ENCODE data around the gene GJB2. TPM values are rescaled to one million over a fixed set of nuclear protein-coding genes. Genes with fewer than 3 reads are reported as not detected.

GJB2 gene
- total RNA-seq, 1 donor from 2014 or later: 0.23 TPM

- Mint-ChIP-seq H3K36me3 (ENCODE audit: low read depth, unreplicated experiment) (peaks cover 5% of the 10 kb centered on the region), H3K27ac (ENCODE audit: unreplicated experiment) (no peak overlapping the region), H3K9me3 (ENCODE audit: unreplicated experiment) (no peaks in the 10 kb centered on the region), H3K4me1 (ENCODE audit: unreplicated experiment) (peaks cover 18% of the 10 kb centered on the region), H3K27me3 (ENCODE audit: unreplicated experiment) (peaks cover 9% of the 10 kb centered on the region), H3K4me3 (ENCODE audit: unreplicated experiment) (no peak overlapping the region)
- no peak for DNase-seq (ENCODE audit: low spot score)
- TF ChIP-seq, protein P1, sequence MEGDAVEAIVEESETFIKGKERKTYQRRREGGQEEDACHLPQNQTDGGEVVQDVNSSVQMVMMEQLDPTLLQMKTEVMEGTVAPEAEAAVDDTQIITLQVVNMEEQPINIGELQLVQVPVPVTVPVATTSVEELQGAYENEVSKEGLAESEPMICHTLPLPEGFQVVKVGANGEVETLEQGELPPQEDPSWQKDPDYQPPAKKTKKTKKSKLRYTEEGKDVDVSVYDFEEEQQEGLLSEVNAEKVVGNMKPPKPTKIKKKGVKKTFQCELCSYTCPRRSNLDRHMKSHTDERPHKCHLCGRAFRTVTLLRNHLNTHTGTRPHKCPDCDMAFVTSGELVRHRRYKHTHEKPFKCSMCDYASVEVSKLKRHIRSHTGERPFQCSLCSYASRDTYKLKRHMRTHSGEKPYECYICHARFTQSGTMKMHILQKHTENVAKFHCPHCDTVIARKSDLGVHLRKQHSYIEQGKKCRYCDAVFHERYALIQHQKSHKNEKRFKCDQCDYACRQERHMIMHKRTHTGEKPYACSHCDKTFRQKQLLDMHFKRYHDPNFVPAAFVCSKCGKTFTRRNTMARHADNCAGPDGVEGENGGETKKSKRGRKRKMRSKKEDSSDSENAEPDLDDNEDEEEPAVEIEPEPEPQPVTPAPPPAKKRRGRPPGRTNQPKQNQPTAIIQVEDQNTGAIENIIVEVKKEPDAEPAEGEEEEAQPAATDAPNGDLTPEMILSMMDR (IDR thresholded peaks at IDR 0.05; ENCODE audit: unreplicated experiment): no peak
Measured at GRCh38 chr13:20174656-20175405, 17.9 kb downstream of the GJB2 start.

- Mint-ChIP-seq H3K27me3 (ENCODE audit: unreplicated experiment) (peaks cover 6% of the 10 kb centered on the region), H3K9me3 (ENCODE audit: unreplicated experiment) (no peaks in the 10 kb centered on the region), H3K4me1 (ENCODE audit: unreplicated experiment) (peaks cover 18% of the 10 kb centered on the region), H3K4me3 (ENCODE audit: unreplicated experiment) (no peak overlapping the region), H3K27ac (ENCODE audit: unreplicated experiment) (no peak overlapping the region), H3K36me3 (ENCODE audit: low read depth, unreplicated experiment) (peaks cover 4% of the 10 kb centered on the region)
- TF ChIP-seq, protein P1 (IDR thresholded peaks at IDR 0.05; ENCODE audit: unreplicated experiment): no peak
- no peak for DNase-seq (ENCODE audit: low spot score)
Measured at GRCh38 chr13:20173116-20173746, 19.5 kb downstream of the GJB2 start.

DNA sequence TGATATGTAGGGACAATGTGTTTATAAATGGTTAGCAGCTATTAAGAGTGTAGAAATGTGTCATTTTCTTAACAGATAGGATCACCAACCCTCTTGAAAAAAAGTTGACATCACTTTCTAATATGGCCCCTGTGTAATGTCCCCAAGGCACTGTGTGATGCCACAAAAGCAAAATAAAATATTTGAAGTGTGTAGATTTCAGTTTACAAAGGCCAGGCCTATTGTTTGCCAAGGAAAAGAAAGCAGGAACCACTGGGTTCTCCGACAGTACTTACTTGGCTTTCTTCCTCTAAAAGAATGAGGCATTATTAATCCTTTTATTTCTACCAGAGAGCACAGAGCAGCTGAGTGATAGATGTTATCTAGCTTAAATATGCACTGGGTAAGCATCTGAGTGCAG is 21.4 kb downstream of the GJB2 start:
- Mint-ChIP-seq H3K9me3 (ENCODE audit: unreplicated experiment) (no peaks in the 10 kb centered on the region), H3K27me3 (ENCODE audit: unreplicated experiment) (peaks cover 2% of the 10 kb centered on the region), H3K36me3 (ENCODE audit: low read depth, unreplicated experiment) (no peaks in the 10 kb centered on the region), H3K27ac (ENCODE audit: unreplicated experiment) (no peak overlapping the region), H3K4me1 (ENCODE audit: unreplicated experiment) (peaks cover 14% of the 10 kb centered on the region), H3K4me3 (ENCODE audit: unreplicated experiment) (no peak overlapping the region)
- no peak for DNase-seq (ENCODE audit: low spot score)
- TF ChIP-seq, protein P1 (IDR thresholded peaks at IDR 0.05; ENCODE audit: unreplicated experiment): no peak

GRCh38 chr13:20170921-20171320 is 21.8 kb downstream of the GJB2 start:
- Mint-ChIP-seq H3K27me3 (ENCODE audit: unreplicated experiment) (peaks cover 3% of the 10 kb centered on the region), H3K36me3 (ENCODE audit: low read depth, unreplicated experiment) (no peaks in the 10 kb centered on the region), H3K27ac (ENCODE audit: unreplicated experiment) (no peak overlapping the region), H3K4me1 (ENCODE audit: unreplicated experiment) (peaks cover 11% of the 10 kb centered on the region), H3K4me3 (ENCODE audit: unreplicated experiment) (no peak overlapping the region), H3K9me3 (ENCODE audit: unreplicated experiment) (no peaks in the 10 kb centered on the region)
- no peak for DNase-seq (ENCODE audit: low spot score)
- TF ChIP-seq, protein P1 (IDR thresholded peaks at IDR 0.05; ENCODE audit: unreplicated experiment): no peak

GRCh38 chr13:20168396-20168795 is 24.3 kb downstream of the GJB2 start:
- Mint-ChIP-seq H3K4me1 (ENCODE audit: unreplicated experiment) (peaks cover 3% of the 10 kb centered on the region), H3K4me3 (ENCODE audit: unreplicated experiment) (no peak overlapping the region), H3K27ac (ENCODE audit: unreplicated experiment) (no peak overlapping the region), H3K36me3 (ENCODE audit: low read depth, unreplicated experiment) (no peaks in the 10 kb centered on the region), H3K27me3 (ENCODE audit: unreplicated experiment) (peaks cover 5% of the 10 kb centered on the region), H3K9me3 (ENCODE audit: unreplicated experiment) (no peaks in the 10 kb centered on the region)
- TF ChIP-seq, protein P1 (IDR thresholded peaks at IDR 0.05; ENCODE audit: unreplicated experiment): no peak
- no peak for DNase-seq (ENCODE audit: low spot score)
